Measurements from ENCODE around the gene HIF1AN. TPM values are rescaled to one million over a fixed set of nuclear protein-coding genes. Genes with fewer than 3 reads are reported as not detected.

Gene HIF1AN
- polyA plus RNA-seq, 1 donor (not counting 4 experiments of a cell fraction or from before 2014, with no cell fraction given), result 16.8 TPM

DNA sequence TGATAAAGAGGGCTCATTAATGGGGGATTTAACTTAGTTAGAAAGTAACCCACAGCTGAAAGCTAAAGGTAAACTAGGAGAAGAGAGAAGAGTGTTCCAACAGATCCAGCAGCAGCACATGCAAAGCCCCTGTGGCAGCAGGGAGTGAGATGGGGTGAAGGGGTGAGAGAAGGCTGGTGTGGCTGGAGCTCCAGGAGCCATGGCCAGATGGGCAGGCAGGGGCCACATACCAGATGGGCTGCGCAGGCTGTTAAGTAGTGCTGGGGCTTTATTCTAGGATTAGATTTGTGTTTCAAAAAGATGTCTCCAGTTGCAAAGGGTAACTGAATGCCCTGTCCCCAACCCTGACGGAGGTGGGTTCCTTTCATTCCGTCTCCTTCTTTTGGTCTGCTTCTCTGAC is 33.2 kb downstream of the HIF1AN start:
- FAIRE-seq (no peak), DNase-seq (ENCODE audit: low read depth, low spot score) (no peak)
- Histone ChIP-seq H3K9ac (ENCODE audit: control insufficient read depth, extremely low read depth, insufficient read depth, low read length) (no peak overlapping the region), H3K4me1 (ENCODE audit: control insufficient read depth, extremely low read depth, insufficient read depth, low read length) (no peaks in the 10 kb centered on the region), H3K9me3 (ENCODE audit: control insufficient read depth, low read depth, low read length) (no peaks in the 10 kb centered on the region), H4K20me1 (ENCODE audit: control insufficient read depth, extremely low read depth, insufficient read depth, low read length) (no peaks in the 10 kb centered on the region), H3K9me1 (ENCODE audit: control insufficient read depth, extremely low read depth, insufficient read depth, low read length) (no peaks in the 10 kb centered on the region), H3K4me3 (ENCODE audit: control insufficient read depth in 2 of 3, extremely low read depth in 1 of 3, insufficient read depth in 2 of 3, low read depth in 1 of 3, low read length in 3 of 3) (no peak overlapping the region), H3K36me3 (ENCODE audit: control insufficient read depth in 2 of 2, extremely low read depth in 1 of 2, insufficient read depth in 2 of 2, low read length in 2 of 2) (no peaks in the 10 kb centered on the region), H2AFZ (ENCODE audit: control insufficient read depth, low read length) (no peak overlapping the region), H3K4me2 (ENCODE audit: control insufficient read depth, extremely low read depth, insufficient read depth, low read depth, low read length) (no peak overlapping the region), H3K27me3 (ENCODE audit: control insufficient read depth, extremely low read depth, insufficient read depth, low read length) (peaks cover 63% of the 10 kb centered on the region), H3K79me2 (ENCODE audit: control insufficient read depth, insufficient read depth, low read length) (no peaks in the 10 kb centered on the region), H3K27ac (ENCODE audit: control insufficient read depth, insufficient read depth, low read length) (no peak overlapping the region)
- no peak for TF ChIP-seq EZH2 (IDR thresholded peaks at IDR 0.05; ENCODE audit: low read length)
- TF ChIP-seq, protein P1, sequence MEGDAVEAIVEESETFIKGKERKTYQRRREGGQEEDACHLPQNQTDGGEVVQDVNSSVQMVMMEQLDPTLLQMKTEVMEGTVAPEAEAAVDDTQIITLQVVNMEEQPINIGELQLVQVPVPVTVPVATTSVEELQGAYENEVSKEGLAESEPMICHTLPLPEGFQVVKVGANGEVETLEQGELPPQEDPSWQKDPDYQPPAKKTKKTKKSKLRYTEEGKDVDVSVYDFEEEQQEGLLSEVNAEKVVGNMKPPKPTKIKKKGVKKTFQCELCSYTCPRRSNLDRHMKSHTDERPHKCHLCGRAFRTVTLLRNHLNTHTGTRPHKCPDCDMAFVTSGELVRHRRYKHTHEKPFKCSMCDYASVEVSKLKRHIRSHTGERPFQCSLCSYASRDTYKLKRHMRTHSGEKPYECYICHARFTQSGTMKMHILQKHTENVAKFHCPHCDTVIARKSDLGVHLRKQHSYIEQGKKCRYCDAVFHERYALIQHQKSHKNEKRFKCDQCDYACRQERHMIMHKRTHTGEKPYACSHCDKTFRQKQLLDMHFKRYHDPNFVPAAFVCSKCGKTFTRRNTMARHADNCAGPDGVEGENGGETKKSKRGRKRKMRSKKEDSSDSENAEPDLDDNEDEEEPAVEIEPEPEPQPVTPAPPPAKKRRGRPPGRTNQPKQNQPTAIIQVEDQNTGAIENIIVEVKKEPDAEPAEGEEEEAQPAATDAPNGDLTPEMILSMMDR (optimal IDR thresholded peaks at IDR 0.05 in 1 of 3, IDR thresholded peaks at IDR 0.05 in 1 of 3, conservative IDR thresholded peaks at IDR 0.05 in 1 of 3; ENCODE audit: extremely low read depth in 1 of 3, insufficient read depth in 2 of 3, low read length in 3 of 3), result no peak
- dilution Hi-C loops (cut with MboI; ENCODE audit: extremely low pct_ligation_motif_present, low sequenced_read_pairs), result loop anchor here (25.0 kb wide), 1 partner anchor 318 kb away; no protein-coding TSS in a partner anchor

GRCh38 chr10:100569687-100570481 is 34.1 kb downstream of the HIF1AN start:
- no peak overlapping the region for H3K9ac ChIP-seq (ENCODE audit: control insufficient read depth, extremely low read depth, insufficient read depth, low read length)
- dilution Hi-C loops (cut with MboI; ENCODE audit: extremely low pct_ligation_motif_present, low sequenced_read_pairs), result loop anchor here (25.0 kb wide), 1 partner anchor 317 kb away; no protein-coding TSS in a partner anchor
- H3K4me1 ChIP-seq (ENCODE audit: control insufficient read depth, extremely low read depth, insufficient read depth, low read length), result no peaks in the 10 kb centered on the region
- H3K36me3 ChIP-seq (ENCODE audit: control insufficient read depth in 2 of 2, extremely low read depth in 1 of 2, insufficient read depth in 2 of 2, low read length in 2 of 2), result no peaks in the 10 kb centered on the region
- no peak for DNase-seq (ENCODE audit: low read depth, low spot score)
- no peaks in the 10 kb centered on the region for H4K20me1 ChIP-seq (ENCODE audit: control insufficient read depth, extremely low read depth, insufficient read depth, low read length)
- H3K79me2 ChIP-seq (ENCODE audit: control insufficient read depth, insufficient read depth, low read length), result no peaks in the 10 kb centered on the region
- H3K9me1 ChIP-seq (ENCODE audit: control insufficient read depth, extremely low read depth, insufficient read depth, low read length), result no peaks in the 10 kb centered on the region
- no peak overlapping the region for H3K4me3 ChIP-seq (ENCODE audit: control insufficient read depth in 2 of 3, extremely low read depth in 1 of 3, insufficient read depth in 2 of 3, low read depth in 1 of 3, low read length in 3 of 3)
- TF ChIP-seq, protein P1 (optimal IDR thresholded peaks at IDR 0.05 in 1 of 3, IDR thresholded peaks at IDR 0.05 in 1 of 3, conservative IDR thresholded peaks at IDR 0.05 in 1 of 3; ENCODE audit: extremely low read depth in 1 of 3, insufficient read depth in 2 of 3, low read length in 3 of 3), result peak in 1 of 3 experiments; percentile 14
- TF ChIP-seq EZH2 (IDR thresholded peaks at IDR 0.05; ENCODE audit: low read length), result no peak
- no peak overlapping the region for H2AFZ ChIP-seq (ENCODE audit: control insufficient read depth, low read length)
- H3K27ac ChIP-seq (ENCODE audit: control insufficient read depth, insufficient read depth, low read length), result no peak overlapping the region
- no peaks in the 10 kb centered on the region for H3K9me3 ChIP-seq (ENCODE audit: control insufficient read depth, low read depth, low read length)
- H3K4me2 ChIP-seq (ENCODE audit: control insufficient read depth, extremely low read depth, insufficient read depth, low read depth, low read length), result no peak overlapping the region
- H3K27me3 ChIP-seq (ENCODE audit: control insufficient read depth, extremely low read depth, insufficient read depth, low read length), result peaks cover 54% of the 10 kb centered on the region
- no peak for FAIRE-seq

Data from keratinocyte (primary cell).